IPS DF 19.7 (cell line): ENCODE results near the gene VSIR.

ENCODE experiments used
- DNase-seq: peaks from one replicate; pipeline ENCODE4 v3.0.0-alpha.2; 2013; ENCODE audit warnings: low read depth, low spot score

Gene VSIR

DNA sequence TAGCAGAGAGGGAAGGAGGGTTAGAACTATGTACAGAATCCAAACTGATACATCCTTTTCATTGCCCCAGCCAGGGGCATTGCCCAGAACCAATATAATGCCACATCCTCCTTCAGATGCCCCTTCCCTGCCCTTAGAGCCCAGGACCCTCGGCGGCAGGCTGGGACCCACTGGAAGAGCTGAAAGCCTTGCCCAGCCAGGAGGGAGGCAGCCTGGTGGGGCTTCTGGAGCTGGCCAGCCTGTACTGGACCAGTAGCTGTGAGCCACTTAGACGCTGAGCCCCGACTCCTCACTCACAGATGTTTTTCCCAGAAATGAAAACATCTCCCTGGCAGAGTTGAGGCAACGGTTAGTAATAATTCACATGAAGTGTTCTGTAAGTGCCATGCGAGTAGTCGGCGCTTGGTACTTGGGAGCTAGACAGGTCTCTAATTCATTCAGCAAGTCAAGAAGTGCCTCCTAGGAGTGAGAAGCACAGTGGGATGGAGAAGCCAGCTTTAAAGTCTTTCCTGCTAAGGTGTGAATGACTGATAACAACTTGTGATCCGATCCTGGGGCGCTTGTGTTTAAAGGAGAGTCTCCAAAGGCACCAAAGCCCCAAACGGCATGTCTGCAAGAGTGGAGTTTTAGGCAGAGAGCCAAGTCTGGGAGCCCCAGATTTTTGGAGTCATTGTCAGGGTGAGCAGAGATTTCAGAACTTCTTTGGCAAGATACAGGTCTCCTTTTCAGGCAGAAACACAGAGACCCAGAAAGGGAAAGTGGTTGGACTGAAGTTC, 9.8 kb downstream of the VSIR start:
- no peak for DNase-seq

DNA sequence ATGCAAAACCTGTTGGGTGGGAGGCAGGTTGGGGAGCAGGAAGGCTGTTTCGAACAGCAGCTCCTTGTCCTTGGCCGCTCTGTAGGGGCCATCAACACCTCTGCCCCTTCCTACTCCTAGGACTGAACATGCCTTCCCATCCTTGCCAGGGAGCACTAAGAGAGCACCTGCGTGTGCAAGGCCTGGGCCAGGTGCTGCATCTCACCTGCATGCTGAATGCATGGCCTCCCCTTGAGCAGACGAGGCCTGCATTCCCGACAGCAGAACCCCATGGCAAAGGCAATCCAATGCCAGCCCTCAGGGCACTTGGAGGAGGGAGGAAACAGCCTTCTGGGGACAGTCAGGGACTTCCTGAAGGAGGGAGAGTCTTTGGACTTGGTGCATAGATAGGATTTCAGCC, 11.0 kb downstream of the VSIR start:
- no peak for DNase-seq

DNA sequence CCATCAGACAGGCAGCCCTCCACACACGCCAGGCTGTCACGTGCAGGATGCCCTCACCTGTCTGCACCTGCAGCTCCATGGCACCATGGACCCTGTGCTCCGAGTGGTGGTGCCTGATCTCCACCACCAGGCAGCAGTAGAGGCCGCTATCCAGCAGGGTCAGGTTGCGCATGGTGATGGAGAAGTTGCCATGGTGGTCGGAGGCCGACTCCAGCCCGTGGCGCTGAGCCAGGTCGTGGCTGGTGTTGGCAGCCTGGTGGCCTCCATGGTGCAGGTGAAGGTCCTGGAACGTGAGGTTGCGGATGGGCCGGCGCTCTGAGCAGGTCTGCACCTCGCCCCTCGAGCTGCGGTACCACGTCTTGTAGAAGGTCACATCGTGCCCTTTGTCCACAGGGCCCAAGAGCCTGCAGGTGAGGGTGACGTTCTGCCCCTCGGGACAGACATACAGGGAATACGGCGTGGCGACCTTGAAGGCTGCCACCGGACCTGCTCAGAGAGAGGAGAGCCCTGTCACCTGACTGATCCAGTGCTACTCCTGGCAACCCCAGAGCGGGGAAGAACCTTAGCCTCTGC, 11.7 kb downstream of the VSIR start:
- DNase-seq = no peak

DNA sequence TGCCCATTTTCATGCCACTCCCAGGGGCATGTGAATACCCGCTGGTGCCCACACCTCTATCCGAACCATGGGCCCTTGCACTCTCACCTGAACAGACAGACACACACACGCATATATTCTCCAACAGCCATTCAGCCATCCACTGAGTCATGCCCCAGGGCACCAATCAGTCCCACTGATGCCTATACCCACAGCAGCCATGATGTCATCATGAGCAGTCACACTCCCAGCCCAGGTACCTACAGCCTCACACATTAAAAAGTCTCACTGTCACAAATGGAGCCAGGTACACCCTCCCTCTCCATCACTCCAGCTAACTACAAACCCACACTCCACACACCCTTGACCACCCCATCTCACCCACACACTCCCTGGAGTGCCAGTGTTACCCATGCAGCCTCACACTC, 12.2 kb downstream of the VSIR start:
- no peak for DNase-seq

DNA sequence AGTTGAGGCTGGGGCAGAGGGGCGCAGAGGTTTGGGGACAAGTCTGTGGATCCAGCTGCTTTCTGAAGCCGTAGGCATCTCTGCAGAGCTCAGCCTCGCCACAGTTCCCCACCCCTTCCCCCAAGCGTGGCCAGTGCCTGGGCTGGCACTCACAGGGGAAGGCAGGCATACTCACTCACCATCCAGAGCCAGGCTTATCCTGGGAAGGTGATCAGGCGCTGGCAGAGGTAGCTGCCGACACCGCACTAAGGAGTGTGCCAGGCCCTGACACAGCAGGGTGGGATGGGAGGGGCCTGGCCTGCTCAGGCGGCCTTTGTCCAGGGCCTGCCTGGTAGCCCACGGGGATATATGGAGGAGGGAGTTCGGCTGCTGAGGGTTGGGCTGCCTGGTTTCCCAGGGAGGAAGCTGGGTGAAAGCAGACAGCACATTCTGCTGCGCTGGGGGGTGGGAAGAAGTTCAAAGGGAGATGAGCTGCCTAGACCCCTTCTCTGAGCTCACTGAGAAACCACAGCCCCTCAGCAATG, 15.9 kb downstream of the VSIR start:
- DNase-seq = no peak

DNA sequence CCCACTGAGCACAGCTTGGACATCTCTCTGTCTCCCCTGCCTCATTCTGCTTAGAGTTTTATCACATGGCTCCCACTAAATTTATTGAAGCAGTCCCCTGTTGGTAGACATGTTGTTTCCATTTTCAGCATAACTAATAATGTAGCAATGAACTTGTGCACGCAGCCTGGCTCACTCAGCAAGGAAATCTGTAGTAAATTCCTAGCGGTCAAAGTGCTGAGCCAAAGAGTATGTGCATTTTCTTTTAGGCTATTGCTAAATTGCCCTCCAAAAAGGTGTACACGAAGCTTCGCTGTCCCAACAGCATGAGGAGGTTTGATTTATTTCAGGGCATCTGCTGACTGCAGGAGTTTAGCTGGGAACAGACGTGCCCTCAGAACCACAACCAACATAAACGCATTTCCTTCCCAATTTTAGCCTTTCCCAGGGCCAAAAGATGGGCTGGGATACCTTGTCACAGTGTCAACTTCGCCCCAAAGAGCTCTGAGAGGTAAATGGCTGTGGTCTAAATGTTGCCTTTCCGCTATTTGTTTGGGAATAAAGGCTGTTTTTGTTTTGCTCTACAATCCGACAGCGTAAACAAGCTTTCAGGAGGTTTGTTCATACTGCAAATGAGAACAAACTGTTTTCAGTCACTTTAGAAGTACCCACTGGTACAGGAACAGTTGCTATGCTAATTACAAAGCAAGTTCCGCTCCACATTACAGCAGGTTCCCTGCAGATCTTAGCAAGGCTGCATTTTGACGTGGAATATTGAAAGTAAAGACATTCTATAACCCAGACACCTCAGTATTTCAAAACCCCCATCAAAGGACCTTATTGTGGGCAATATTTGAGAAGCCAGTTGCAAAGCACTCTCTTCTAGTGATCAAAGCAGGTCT, 16.8 kb downstream of the VSIR start:
- DNase-seq = no peak

DNA sequence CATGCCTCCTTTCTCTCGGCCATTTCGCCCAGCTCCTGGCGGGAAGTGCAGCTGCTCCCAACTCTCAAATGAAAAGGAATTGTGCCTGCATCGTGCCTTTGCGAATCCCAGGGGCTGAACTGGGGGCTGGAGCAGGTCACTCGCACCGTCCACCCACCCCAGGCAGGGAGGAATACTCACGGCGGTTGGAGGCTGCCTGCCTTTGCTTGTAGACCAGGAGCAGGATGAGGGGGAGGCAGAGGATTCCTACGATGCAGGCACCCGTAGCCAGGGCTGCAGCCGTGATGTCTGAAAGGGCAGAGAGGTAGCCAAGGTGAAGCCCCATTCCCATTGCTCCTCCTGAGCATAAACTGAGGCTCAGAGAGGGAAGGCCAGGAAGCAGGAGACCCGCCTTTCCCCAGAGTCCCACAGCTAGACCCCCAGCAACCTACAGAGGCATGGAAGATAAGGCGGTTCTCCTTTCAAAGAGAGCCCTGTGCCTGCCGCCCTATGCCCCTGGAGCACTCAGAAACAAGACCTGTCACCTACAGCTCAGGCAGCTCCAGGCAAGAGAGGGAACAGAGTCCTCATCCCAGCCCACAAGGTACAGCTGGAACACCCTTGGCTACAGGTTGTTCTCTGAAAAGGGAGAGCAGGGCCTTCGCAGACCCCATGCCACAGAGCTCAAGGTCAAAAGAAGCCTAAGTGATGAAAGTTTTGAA, 18.0 kb downstream of the VSIR start:
- DNase-seq = no peak

DNA sequence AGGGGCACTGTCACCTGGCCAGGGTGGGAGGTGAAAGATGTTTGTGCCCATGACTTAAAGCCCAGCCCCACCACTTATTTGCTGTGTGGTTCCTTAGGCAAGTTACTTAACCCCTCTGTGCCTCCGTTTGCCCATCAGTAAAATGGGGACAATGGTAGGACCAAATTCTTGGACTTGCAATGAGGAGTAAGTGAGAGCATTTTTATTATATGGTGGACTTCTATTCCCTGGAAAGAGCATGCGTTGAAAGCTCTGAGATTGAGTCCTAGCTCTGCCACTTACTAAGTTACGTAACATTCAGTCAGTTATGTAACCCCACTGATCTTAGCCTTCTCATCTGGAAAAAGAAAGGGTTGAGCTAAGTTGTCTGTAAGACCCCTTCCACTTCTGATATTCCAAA, 18.8 kb downstream of the VSIR start:
- no peak for DNase-seq

DNA sequence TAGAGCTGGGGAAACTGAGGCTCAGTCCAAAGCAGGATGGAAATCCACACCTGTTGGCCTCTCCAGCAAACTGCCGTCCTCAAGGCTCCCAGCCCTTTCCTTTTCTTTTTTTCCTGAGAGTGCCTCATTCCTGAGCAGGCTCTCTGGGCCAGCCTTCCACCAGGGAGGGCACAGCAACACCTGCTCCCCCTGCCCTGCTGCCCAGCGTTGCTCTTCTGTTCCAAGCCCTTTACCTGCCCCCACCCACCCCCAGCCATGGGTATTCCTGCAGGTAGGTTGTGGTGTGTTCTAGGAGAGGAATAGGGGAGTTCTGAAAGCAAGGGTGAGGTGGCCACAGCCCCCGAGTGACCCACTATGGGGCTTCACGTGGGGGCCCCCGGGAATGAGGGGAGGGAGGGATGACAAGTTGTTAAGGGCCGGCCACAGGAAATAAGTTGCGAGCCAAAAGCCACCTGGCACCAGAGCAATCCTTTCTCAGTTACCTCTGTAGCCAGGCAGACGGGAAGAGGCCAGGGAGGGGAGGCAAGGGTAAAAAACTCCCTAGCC, 19.3 kb downstream of the VSIR start:
- no peak for DNase-seq

DNA sequence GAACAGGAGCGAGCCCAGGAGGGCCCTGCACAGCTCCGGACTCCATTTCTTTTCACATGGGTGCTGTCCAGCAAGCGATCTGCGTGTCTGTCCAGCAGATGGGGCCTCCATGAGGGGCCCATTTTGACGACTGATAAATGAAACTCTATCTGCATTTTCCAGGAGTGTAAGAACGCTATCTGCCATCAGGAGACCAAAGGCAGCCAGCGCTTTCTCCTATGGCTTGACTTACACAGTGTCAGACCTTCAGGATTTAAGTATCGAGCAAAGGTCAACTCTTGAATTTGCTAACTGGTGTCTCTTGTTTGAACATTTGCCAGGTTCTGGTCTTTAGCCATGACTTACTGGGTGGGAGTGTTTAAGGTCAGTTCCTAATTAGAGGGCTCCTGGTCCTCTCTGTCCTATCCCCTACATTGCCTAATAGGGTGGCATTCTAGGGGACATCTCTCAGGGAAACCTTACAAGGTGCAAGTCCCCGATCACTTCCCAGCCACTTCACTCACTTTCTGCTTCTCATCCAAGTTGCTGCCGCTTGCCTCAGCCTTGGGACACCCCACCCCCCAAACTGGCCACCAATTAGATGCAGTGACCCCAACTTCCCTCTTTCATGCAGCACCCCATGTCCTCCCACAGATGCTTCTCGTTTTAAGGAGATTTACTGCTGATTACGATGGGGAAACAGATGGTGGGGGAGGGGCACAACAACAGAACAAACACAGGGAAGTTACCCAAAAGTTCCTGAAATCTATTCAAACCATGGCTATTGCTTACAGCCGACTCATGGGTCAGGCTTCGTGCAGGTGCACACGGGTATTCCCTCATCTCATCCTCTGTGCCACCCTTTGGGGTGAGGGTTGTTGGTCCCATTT, 20.0 kb downstream of the VSIR start:
- DNase-seq = no peak

DNA sequence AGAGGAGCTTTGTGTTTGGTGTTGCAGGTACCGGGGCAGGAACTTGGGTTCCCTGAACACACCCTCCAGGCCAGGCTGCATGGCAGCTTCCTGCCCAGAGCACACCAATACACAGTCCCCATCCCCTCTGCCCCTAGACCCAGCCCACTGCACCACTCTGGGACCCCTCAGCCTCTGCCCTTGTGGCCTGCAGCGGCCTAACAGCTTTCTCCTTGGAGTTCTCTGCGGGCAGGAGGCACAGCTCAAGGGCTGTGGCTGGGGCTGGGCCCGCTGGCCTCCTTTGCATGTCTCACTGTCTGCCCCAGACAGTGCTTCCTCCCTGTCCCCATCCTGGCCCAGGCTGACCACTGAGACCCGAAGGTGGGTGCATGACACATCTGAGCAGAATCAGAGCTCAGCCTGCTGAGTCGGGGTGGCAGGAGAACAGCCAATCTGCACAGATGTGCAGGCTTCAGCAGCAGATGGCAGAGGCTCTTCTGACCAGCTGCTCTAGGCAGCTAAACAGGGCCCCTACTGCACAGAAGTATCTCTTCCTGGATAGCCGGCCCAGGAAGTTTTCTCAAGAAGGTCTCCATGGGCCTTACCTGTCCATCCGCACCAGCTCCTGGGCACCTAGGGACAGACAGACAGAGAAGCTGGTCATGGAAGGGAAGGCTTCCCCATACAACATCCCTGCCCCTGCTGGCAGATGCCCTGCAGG, 20.8 kb downstream of the VSIR start:
- DNase-seq = no peak

DNA sequence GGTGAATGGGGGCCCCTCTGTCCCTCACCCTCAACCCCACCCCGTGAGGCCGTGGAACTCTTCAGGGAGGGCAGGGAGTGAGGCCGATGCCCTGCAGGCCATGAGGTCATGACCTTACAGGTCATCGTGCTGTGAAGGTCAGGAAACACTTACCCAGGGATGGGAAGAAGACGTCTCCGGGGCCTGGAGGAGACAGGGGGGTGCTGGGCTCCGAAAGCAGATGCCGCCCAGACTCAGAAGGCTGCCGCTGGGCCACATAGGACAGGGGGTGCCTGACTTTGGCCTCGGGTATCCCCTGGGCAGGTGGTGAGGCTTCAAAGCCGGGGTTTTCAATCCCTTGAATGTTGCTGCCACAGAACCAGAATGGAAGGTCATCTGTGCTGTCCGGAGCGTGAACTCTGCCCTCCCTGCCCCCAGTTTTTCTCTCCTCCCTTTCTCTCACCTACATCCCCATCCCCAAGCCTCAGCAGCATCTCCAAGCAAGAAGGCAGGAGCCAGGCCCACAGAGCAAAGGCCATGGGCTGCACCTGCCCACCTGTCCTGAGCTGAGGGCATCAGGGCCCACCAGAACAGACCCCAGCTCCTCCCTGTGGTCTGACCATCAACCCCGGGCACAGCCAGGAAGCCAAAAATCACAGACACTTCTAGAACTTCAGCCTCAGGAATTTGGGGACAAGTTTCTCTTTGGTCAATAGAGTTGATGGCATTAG, 21.6 kb downstream of the VSIR start:
- no peak for DNase-seq

DNA sequence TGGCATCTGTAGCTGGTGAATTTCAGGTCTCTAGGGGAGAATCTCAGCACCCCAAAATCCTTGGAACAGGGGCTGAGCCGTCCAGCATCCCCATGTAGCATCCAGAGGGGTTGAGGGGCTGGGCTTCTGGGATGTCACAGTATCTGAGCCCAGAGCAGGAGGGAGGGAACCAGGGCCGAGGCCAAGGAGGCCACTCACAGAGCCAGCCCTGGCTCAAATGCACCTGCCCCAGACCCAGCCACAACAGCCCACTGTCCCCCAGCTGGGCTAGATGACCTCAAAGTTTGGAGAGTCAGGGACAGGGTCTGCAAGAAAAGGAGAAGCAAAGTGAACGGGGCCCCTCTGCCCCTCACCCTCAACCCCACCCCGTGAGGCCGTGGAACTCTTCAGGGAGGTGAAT, 22.3 kb downstream of the VSIR start:
- no peak for DNase-seq

DNA sequence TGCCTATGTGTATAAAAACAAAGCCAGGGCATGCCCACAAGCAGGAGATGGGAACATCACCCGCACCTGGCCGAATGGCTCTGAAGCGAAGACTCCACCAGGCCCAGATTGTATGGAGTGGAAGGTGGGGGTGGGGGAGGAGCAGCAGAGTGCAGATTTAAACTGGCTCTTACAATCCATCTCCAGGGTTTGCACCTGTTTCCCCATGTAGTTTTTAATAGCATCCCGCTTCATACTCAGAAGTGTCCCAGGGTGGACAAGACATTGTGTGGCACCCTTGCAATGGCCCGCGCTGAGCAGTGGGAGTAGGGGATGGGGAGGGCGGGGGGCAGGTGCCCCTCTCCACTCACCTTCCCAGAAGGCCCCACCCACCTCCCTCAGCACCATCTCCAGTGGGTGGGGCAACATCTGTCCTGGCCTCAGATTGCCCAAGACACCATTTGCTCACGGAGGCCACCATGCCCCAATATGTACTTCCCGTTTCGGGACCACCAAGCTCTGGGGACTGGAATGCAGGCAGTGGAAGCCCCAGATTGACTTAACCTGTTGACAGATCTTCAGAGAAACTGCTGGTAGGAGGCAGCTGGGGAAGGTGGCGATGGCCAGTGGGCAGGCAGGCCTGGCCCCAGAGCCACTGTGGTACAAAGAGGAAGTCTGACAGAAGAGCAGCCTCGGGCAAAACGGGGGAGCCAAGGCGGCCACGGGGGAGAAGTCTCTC, 23.0 kb downstream of the VSIR start:
- DNase-seq = no peak

DNA sequence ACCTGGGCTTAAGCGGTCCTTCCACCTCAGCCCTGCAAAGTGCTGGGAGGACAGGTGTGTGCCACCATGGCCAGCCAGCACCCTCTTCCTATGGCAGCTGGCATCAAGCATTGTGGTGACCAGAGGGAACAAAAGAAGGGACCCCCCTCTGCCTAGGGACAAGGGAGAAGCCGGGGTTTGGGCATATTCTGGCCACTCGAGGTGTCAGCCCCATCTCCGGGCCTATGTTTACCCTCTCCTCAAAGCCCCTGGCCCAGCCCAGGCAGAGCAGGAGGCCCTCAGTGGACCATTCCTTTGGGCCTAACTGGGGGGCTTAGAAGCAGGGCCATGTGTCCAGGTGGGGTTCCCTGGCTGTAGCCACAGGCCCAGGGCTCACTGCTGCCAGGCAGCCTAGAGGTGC, 23.9 kb downstream of the VSIR start:
- no peak for DNase-seq

DNA sequence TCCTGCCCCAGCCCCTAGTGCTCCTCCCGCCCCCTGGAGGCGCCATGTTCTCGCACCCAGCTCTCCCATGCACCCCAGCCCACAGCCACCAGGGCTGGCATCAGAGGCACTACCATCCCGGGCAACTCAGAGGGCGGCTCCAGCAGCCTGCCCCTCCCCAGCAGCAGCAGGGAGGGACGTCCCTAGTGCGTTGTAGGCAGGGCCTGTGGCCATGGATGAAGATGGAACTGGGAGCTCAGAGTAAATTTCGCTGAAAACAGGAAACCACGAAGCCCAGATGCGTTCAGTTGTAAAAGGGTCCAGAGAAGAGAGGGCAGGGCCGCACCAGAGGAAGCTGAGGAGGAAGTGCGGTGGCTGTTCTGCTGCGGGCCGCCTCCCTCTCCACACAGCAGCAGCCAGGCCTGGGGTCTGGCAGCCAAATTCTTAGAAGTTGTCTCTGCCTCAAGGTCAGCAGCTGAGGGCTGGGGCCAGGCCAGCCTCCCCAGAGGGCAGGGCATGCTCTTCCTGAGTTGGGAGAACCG, 24.6 kb downstream of the VSIR start:
- no peak for DNase-seq

DNA sequence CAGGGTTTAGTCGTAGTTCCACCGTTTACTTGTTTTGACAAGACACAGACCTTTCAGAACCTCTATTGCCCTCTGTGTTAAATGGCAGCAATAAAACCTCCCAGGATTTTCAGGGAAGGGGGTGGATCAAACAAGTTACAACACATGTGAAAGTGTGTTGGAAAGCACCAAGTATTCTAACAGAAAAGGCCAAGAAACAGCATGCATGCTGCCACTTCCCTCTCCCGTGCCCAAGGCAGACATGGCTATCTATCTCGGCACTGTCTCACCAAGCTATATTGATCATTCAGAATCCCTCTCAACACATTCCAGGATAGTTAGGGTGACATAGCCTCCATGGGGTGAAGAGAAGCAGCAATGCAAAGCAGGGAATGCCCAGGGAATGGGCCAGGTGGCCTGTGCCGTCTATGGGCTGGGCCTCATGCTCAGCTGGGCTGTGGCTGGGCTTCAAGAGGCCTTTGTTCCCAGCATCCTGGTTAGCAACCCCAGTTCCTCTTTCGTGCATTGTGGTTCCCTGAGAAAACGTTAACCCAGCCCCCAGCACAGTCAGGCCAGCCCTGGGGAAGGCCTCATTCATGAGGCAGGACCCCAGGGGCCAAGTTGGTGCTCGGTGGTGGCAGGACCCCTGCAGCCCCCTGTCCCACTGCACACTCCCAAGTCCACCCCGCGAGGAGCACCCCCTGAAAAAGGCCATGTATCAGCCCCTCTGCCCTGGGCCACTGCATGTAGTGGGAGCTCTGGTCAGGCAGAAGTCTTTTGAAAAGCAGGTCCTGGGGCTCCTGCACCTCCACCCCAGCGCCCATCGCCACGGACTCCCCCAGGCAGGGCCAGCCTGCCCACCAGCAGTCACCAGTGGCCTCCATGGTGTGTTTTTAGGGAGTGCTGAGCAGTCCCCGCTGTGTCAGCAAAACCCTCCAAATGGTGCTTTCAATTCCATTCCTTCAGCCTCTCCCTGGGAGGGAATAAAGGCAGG, 25.5 kb downstream of the VSIR start:
- no peak for DNase-seq
